ENCODE results near the gene ALDH1L1. TPM values are rescaled to one million over a fixed set of nuclear protein-coding genes. Genes with fewer than 3 reads are reported as not detected.

Gene ALDH1L1
- total RNA-seq, 1 experiment from 2014 or later: not detected

DNA sequence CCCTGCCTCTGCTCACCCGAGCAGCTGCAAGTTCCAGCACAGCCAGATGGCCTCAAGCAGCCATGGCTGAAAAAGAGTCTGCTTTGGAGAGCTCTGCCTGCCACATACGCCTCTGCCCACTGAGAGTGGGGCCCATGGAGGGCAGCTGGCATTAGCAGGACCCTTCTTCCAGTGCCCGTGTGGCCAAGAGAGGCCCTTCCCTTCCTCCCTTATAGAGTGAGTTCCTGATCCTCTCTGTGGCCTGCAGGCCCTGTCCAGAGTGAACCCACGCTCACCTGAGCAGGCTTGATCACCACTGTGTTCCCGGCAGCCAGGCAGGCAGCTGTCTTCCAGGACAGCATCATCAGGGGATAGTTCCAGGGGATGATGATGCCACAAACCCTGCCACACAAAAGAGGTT lies 55.0 kb downstream of the ALDH1L1 start:
- Histone ChIP-seq H3K36me3 (ENCODE audit: low read depth, low read length) (no peaks in the 10 kb centered on the region), H4K20me1 (ENCODE audit: low read length) (no peaks in the 10 kb centered on the region), H3K9me2 (replicated peaks; ENCODE audit: low read length) (no peaks in the 10 kb centered on the region), H3K27me3 (ENCODE audit: low read length) (no peaks in the 10 kb centered on the region), H3K4me3 (ENCODE audit: low read length) (no peak overlapping the region), H3F3A (ENCODE audit: low read length, unreplicated experiment) (no peaks in the 10 kb centered on the region), H3K79me2 (ENCODE audit: low read length) (no peaks in the 10 kb centered on the region), H3K9me3 (ENCODE audit: low read length) (no peaks in the 10 kb centered on the region), H3K9ac (ENCODE audit: low read length) (no peak overlapping the region), H3K27ac (ENCODE audit: low read length) (no peak overlapping the region), H3K4me2 (ENCODE audit: low read length) (no peak overlapping the region), H2AFZ (ENCODE audit: low read length) (no peak overlapping the region), H3K4me1 (ENCODE audit: insufficient read depth, low read length) (peaks cover 12% of the 10 kb centered on the region)
- no peak for DNase-seq
- intact Hi-C loops (cut with micrococcal nuclease): no loop called here
- BruUV-seq (replicated peaks): no TSS peak
- ChIA-PET POLR2A (ENCODE audit: unreplicated experiment) (no interaction called here), CTCF (no interaction called here)
- TF ChIP-seq, protein P1, sequence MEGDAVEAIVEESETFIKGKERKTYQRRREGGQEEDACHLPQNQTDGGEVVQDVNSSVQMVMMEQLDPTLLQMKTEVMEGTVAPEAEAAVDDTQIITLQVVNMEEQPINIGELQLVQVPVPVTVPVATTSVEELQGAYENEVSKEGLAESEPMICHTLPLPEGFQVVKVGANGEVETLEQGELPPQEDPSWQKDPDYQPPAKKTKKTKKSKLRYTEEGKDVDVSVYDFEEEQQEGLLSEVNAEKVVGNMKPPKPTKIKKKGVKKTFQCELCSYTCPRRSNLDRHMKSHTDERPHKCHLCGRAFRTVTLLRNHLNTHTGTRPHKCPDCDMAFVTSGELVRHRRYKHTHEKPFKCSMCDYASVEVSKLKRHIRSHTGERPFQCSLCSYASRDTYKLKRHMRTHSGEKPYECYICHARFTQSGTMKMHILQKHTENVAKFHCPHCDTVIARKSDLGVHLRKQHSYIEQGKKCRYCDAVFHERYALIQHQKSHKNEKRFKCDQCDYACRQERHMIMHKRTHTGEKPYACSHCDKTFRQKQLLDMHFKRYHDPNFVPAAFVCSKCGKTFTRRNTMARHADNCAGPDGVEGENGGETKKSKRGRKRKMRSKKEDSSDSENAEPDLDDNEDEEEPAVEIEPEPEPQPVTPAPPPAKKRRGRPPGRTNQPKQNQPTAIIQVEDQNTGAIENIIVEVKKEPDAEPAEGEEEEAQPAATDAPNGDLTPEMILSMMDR (conservative IDR thresholded peaks at IDR 0.05; ENCODE audit: low read depth, low read length): no peak
- TF ChIP-seq EZH2 (IDR thresholded peaks at IDR 0.05; ENCODE audit: low read length, unreplicated experiment) (no peak), EZH2phosphoT487 (IDR thresholded peaks at IDR 0.05; ENCODE audit: borderline replicate concordance, low read length) (no peak)
- no peak for ATAC-seq

DNA sequence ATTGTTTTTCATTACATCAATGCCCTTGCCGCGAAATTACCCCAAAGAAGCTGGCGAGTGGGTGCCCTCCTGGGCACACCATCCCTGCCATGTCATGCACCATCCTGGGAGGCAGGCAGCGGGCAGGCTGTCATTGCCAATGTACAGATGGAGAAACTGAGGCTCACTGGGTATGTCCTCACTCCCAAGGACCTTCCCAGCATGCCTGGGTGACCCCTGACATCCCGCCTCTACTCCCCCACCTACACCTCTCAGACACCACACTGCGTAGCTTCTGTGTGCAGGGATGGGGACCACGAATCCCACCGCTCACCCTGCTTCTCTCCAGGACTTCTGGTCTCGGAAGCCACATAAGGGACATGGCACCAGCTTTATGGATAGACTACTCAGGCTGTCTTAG lies 55.5 kb downstream of the ALDH1L1 start:
- Histone ChIP-seq H2AFZ (ENCODE audit: low read length) (no peak overlapping the region), H3K9ac (ENCODE audit: low read length) (no peak overlapping the region), H3K4me1 (ENCODE audit: insufficient read depth, low read length) (peaks cover 8% of the 10 kb centered on the region), H3K9me3 (ENCODE audit: low read length) (no peaks in the 10 kb centered on the region), H3K36me3 (ENCODE audit: low read depth, low read length) (no peaks in the 10 kb centered on the region), H3K27me3 (ENCODE audit: low read length) (no peaks in the 10 kb centered on the region), H3K4me3 (ENCODE audit: low read length) (no peak overlapping the region), H4K20me1 (ENCODE audit: low read length) (no peaks in the 10 kb centered on the region), H3K27ac (ENCODE audit: low read length) (no peak overlapping the region), H3K4me2 (ENCODE audit: low read length) (no peak overlapping the region), H3K9me2 (replicated peaks; ENCODE audit: low read length) (no peaks in the 10 kb centered on the region), H3K79me2 (ENCODE audit: low read length) (no peaks in the 10 kb centered on the region), H3F3A (ENCODE audit: low read length, unreplicated experiment) (no peaks in the 10 kb centered on the region)
- no TSS peak for BruUV-seq (replicated peaks)
- intact Hi-C loops (cut with micrococcal nuclease): no loop called here
- DNase-seq (no peak), ATAC-seq (no peak)
- TF ChIP-seq, protein P1 (conservative IDR thresholded peaks at IDR 0.05; ENCODE audit: low read depth, low read length): no peak
- TF ChIP-seq EZH2phosphoT487 (IDR thresholded peaks at IDR 0.05; ENCODE audit: borderline replicate concordance, low read length) (no peak), EZH2 (IDR thresholded peaks at IDR 0.05; ENCODE audit: low read length, unreplicated experiment) (no peak)
- CTCF ChIA-PET: no interaction called here
- POLR2A ChIA-PET (ENCODE audit: unreplicated experiment): no interaction called here

GRCh38 chr3:126124148-126124868 lies 56.1 kb downstream of the ALDH1L1 start:
- TF ChIP-seq EZH2 (IDR thresholded peaks at IDR 0.05; ENCODE audit: low read length, unreplicated experiment): no peak
- no peak for TF ChIP-seq EZH2phosphoT487 (IDR thresholded peaks at IDR 0.05; ENCODE audit: borderline replicate concordance, low read length)
- TF ChIP-seq, protein P1 (conservative IDR thresholded peaks at IDR 0.05; ENCODE audit: low read depth, low read length): no peak
- peaks cover 9% of the 10 kb centered on the region; the same call in 1 of the 2 replicates for H3K4me1 ChIP-seq (ENCODE audit: insufficient read depth, low read length)
- BruUV-seq (replicated peaks): no TSS peak
- H3K36me3 ChIP-seq (ENCODE audit: low read depth, low read length): no peaks in the 10 kb centered on the region
- H4K20me1 ChIP-seq (ENCODE audit: low read length): no peaks in the 10 kb centered on the region
- DNase-seq: no peak
- ChIA-PET CTCF (no interaction called here), POLR2A (ENCODE audit: unreplicated experiment) (no interaction called here)
- H3K79me2 ChIP-seq (ENCODE audit: low read length): no peaks in the 10 kb centered on the region
- no peaks in the 10 kb centered on the region for H3K27me3 ChIP-seq (ENCODE audit: low read length)
- no peaks in the 10 kb centered on the region for H3K9me3 ChIP-seq (ENCODE audit: low read length)
- no peak overlapping the region for H2AFZ ChIP-seq (ENCODE audit: low read length)
- intact Hi-C loops (cut with micrococcal nuclease): no loop called here
- H3K4me2 ChIP-seq (ENCODE audit: low read length): no peak overlapping the region
- H3K4me3 ChIP-seq (ENCODE audit: low read length): no peak overlapping the region
- H3F3A ChIP-seq (ENCODE audit: low read length, unreplicated experiment): no peaks in the 10 kb centered on the region
- H3K27ac ChIP-seq (ENCODE audit: low read length): no peak overlapping the region
- H3K9ac ChIP-seq (ENCODE audit: low read length): no peak overlapping the region
- no peak for ATAC-seq
- no peaks in the 10 kb centered on the region for H3K9me2 ChIP-seq (replicated peaks; ENCODE audit: low read length)

Measured in PC-3 (cell line).